ENCODE measurements around the gene AKR1B1.

DNA sequence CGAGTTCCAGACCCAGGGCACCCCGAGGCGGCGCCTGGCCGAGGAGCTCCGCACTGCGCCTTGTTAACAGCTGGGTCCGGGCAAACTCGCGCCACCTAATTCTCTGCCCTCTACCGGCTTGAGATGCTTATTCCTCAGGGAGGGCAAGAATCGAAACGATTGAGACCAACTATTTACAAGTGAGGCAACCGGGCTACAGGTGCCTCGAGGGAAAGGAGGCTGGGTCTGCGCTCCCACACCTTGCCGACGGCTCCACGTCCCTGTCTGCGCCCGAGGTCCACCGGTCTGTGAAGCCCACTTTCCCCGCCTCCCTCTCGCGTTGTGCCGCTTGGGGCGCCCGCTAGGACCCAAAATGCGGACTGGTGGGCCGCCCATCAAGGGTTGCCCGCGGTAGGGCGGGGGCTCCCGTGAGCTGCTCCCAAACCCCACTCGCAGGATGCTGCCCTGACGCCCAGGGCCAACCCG is 527 bp downstream of the AKR1B1 start:
- TF ChIP-seq TAF1 (IDR thresholded peaks at IDR 0.05; ENCODE audit: low read depth, low read length) (no peak), POLR2A (IDR thresholded peaks at IDR 0.05; ENCODE audit: low read depth, low read length) (no peak)
